Brain pericyte (primary cell): ENCODE data around the gene SOHLH2.

Experiments used
- DNase-seq: peaks from one replicate; pipeline ENCODE4 v3.0.0-alpha.2; 2012; ENCODE audit warnings: low read depth, low spot score

Gene SOHLH2

DNA sequence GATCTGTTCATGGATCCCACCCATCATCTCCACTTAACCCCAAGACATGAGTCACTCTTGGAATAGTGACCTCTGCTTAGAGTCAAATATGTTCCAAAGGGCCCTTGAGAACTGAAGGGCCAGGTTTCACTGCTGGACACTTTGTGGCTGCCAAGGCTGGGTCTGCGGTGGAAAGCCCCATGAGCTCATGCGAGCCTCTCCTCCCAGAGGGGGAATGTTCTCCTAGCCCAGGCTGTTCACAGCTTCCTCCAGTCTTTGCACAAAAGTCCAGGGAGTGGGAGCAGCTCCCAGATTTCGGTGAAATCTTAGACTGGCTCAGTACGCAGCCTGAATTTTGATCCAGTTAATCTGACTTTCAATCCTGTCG is 82.4 kb downstream of the SOHLH2 start:
- no peak for DNase-seq

- no peak for DNase-seq
Measured at GRCh38 chr13:36131222-36131930, 83.0 kb downstream of the SOHLH2 start, which contains the start of gene DCLK1. Gene DCLK1, minus strand, starts transcription at chr13:36131382.

GRCh38 chr13:36130552-36131221 is 83.7 kb downstream of the SOHLH2 start:
- DNase-seq = no peak

- DNase-seq = no peak
Measured at GRCh38 chr13:36130193-36130551, 84.2 kb downstream of the SOHLH2 start.

DNA sequence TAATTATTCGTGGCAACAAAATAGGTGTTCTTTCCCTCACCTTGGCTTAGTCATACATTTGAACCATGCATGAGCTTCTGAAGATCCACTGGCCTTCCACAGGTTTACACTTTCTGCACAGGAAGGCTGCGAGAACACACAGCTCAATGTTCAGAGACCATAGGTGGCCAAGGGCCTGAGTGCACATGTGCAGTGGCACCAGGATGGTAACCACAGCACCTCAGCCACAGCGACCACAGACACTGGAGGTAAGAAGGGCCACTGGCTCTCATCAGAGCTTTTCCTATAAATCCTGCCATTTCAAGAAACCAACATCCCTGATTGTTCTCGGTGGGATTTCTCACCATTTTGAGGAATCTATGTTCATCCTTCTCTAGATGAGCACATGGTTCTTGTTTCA is 84.8 kb downstream of the SOHLH2 start:
- DNase-seq = no peak

- DNase-seq = no peak
Measured at GRCh38 chr13:36126491-36126890, 87.9 kb downstream of the SOHLH2 start.

DNA sequence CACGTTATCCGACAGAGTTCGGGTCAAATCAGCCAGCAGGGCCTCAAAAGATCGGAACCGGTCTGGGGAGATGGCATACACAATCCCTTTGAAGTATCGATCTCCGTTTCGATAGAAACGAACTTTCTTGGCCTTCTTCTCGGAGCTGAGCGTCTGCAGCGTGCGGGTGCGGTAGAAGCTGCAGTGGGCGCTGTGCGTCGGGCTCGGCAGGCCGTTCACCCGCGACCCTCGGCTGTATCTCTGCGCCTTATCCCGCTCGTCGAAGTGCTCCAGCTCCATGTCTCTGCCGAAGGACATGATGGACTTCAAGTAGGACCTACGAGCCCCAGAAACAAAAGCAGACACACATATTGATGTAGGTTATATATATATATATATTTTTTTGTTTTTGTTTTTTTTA is 88.5 kb downstream of the SOHLH2 start:
- DNase-seq = no peak

DNA sequence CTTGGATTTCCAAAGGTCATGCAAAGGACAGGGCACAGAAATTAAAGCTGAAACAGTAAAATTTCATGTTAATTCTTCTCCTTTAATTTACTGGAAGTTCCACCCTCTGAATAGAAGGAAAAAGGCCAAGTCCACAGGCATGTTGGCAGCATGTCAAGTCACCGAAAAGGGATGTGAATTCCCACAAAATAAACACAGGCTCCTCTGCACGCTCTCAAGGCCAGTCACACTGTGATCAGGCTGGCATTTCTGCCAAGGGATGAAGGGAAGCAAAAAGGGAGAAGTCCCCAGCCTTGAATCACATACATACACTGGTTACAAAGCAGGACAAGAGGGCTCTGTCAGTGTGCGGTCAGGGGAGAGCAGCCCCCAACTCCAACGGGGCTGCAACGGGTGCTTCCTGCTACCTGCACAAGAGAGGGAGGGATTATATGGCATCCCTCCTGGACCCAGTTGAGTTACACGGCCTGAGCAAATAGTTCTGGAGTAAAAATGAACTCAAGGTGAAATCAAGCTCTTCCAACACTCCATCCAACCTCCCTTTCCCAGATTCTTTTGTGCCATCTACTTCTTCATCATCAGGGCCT is 90.0 kb downstream of the SOHLH2 start:
- no peak for DNase-seq
